ENCODE data around the gene TRAPPC10. TPM values are rescaled to one million over a fixed set of nuclear protein-coding genes. Genes with fewer than 3 reads are reported as not detected.

TRAPPC10 gene
- polyA plus RNA-seq, 1 of the 3 experiments (the other 2 are of a cell fraction), result 17.5 TPM

Small RNA genes lying within 50 kb of the gene (small RNA-seq; reads per million reads assigned to genes)
- 0 reads per million in 7 experiments for gene RNU6-1150P

Other genes with a start within 250 kb of the TRAPPC10 start
- 64.5 and 101 TPM in 2 replicates for gene CSTB, start 236.0 kb upstream of the TRAPPC10 start, polyA plus RNA-seq (2012; rRNA removed)
- gene RRP1, start 222.7 kb upstream of the TRAPPC10 start, polyA plus RNA-seq (2012; rRNA removed), result 12.0 and 22.7 TPM in 2 replicates
- 35.3 and 40.0 TPM in 2 replicates for gene AGPAT3, start 147.1 kb upstream of the TRAPPC10 start, polyA plus RNA-seq (2012; rRNA removed)
- gene PWP2, start 95.1 kb downstream of the TRAPPC10 start, polyA plus RNA-seq (2012; rRNA removed), result 6.0 and 6.9 TPM in 2 replicates
- 18.9 and 27.7 TPM in 2 replicates for gene GATD3, start 121.4 kb downstream of the TRAPPC10 start, polyA plus RNA-seq (2012; rRNA removed)
- gene ICOSLG, start 228.6 kb downstream of the TRAPPC10 start, polyA plus RNA-seq (2012; rRNA removed), result 0.43 and 0.52 TPM in 2 replicates
- gene DNMT3L, start 249.6 kb downstream of the TRAPPC10 start, polyA plus RNA-seq (2012; rRNA removed), result not detected in 2 replicates